HG03558 (cell line): ENCODE results near the gene APOO.

Experiments
- ATAC-seq: cut with Tn5 transposase; IDR thresholded peaks from one replicate; pipeline ENCODE4 v1.9.1; 2021; ENCODE audit warnings: moderate number of reproducible peaks; ENCODE audit not compliant: unreplicated experiment; ENCODE audit errors: extremely low read depth

APOO gene

GRCh38 chrX:23822841-23823240, 84.9 kb downstream of the APOO start:
- no peak for ATAC-seq

GRCh38 chrX:23822397-23822796, 85.3 kb downstream of the APOO start:
- no peak for ATAC-seq

DNA sequence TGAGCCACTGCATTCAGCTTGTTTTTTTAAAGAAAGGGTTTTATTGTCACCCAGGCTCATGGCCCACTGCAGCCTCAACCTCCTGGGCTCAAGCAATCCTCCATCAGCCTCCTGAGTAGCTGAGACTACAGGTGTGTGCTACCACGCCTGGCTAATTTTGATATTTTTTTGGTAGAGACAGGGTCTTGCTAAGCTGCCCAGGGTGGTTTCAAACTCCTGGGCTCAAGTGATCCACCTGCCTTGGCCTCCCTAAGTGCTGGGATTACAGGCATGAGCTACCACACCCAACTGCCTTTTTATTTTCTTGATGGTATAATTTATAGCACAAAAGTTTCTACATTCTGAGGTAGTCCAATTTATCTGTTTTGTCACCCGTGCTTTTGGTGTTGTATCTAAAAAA, 85.9 kb downstream of the APOO start:
- ATAC-seq = no peak

DNA sequence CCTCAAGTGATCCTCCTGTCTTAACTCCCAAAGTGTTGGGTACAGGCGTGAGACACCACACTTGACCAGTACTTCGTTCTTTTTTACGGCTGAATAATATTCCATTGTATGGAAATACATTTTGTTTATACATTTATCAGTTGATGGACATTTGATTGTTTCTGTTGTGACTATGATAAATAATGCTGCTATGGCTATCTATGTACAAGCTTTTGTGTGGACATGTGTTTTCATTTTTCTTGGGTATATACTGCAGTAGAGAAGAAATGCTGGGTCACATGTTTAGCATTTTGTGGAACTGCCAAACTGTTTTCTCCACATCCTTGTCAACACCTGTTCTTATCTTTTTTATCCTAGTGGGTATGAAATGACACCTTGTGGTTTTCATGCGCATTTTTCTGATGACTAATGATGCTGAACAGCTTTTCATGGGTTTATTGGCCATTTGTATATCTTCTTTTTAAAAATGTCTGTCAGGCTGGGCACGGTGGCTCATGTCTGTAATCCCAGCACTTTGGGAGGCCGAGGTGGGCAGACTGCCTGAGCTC, 87.4 kb downstream of the APOO start:
- no peak for ATAC-seq

DNA sequence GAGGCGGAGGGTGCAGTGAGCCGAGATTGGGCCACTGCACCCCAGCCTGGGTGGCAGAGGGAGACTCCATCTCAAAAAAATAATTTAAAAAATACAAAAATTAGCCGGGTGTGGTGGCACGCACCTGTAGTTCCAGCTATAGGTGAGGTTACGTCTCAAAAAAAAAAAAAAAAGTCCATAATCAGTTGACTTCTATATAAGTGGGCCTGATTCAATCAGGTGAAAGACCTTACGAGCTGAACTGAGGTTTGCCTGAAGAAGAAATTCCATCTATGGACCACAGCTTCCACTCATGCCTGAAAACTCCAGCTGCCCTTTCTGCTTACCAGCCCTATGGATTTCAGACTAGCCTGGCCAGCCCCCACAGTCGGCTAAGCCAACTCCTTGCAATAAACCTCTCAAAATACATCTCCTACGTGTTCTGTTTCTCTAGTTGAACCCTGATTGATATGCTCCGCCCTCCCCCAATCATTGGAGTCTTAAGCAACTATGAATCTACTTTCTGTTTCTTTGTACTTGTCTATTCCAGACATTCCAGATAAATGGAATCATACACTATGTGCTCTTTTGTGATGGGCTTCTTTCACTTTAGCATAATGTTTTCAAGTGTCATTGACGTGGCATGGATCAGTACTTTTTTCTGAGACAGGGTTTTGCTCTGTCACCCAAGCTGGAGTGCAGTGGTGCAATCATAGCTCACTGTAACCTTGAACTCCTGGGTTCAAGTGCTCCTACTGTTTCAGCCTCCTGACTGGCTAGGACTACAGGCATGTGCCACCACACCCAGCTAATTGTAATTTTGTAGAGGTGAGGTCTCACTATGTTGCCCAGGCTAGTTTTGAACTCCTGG, 88.1 kb downstream of the APOO start:
- no peak for ATAC-seq

GRCh38 chrX:23817979-23818336, 89.8 kb downstream of the APOO start:
- ATAC-seq = no peak

DNA sequence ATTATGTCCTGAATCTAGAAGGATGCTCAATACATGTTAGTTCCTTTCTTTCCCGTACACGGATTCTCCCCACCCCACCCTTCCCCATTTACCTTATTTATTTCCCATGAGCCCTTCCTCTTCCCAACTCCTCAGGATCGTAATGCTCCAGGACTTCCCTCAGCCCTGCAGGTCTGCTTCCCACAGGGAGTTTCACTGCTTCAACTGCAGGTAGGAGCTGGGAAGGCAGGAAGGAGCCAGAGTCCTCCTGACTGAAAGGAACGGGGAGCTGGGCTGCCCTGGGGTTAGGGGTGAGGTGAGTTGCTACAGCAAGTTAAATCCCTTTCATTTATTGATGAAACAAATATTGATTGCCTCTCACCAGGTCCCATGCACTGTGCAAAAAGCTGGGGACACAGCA, 91.6 kb downstream of the APOO start:
- no peak for ATAC-seq

- ATAC-seq = no peak
Measured at GRCh38 chrX:23815376-23815775, 92.4 kb downstream of the APOO start.

GRCh38 chrX:23813808-23814207, 93.9 kb downstream of the APOO start:
- ATAC-seq = no peak

- no peak for ATAC-seq
Measured at GRCh38 chrX:23811656-23812055, 96.1 kb downstream of the APOO start.

GRCh38 chrX:23811108-23811651, 96.6 kb downstream of the APOO start:
- no peak for ATAC-seq

- no peak for ATAC-seq
Measured at GRCh38 chrX:23810279-23810678, 97.5 kb downstream of the APOO start.

DNA sequence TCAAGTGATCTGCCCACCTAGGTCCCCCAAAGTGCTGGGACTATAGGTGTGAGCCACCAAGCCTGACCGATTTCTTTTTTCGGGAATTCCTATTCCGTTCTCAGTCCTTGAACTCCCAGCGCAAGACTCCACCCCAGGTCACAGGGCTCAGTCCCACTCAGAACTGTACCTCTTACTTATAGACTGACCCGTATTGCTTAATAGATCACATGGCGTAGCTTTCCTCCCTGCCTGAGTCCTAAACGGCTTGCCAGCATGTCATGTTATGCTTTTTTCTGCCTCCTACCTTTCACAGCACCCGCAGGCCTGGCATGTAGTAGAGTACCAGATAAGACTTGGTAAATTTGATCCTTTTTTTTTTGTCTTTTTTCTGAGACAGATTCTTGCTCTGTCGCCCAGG, 102.3 kb downstream of the APOO start:
- no peak for ATAC-seq

GRCh38 chrX:23804578-23804977, 103.2 kb downstream of the APOO start:
- no peak for ATAC-seq

DNA sequence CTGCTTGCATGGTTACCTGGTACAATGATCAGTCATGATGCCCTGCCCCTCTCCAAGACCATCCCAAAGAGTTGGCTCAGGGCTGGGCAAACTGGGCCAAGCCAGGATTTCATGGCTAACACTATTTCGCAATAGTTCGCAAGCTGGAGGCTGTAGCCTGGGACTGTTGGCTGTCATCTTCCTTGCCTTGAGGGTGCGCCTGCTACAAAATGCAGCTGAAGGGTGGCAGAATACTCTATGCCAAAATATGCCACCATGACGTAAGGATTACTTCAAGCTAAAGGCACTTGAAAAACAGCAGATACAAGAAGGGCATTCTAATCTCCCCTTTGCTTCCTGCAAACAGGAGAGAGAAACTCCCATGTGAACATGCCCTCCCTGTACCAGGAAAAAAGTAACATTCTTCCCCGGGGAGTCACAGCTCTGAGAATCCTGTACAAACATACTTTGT, 103.8 kb downstream of the APOO start:
- no peak for ATAC-seq

DNA sequence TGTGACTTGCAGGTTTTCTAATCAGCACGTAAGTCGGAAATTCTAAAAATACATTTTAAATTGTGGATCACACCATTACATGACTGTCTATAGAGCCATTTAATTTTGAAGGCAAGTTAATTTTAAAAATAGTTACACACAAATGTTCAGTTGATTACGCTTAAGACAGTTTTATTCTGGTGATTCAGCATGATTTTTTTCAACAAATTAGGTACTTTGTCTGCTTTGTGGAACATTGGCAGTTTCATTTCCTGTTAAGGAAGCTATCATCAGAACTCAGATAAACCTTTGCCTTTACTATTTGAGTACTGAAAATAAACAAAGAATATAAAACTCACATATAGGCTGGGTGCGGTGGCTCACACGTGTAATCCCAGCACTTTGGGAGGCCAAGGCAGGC, 105.3 kb downstream of the APOO start:
- ATAC-seq = no peak

GRCh38 chrX:23799469-23800065, 108.2 kb downstream of the APOO start:
- no peak for ATAC-seq

DNA sequence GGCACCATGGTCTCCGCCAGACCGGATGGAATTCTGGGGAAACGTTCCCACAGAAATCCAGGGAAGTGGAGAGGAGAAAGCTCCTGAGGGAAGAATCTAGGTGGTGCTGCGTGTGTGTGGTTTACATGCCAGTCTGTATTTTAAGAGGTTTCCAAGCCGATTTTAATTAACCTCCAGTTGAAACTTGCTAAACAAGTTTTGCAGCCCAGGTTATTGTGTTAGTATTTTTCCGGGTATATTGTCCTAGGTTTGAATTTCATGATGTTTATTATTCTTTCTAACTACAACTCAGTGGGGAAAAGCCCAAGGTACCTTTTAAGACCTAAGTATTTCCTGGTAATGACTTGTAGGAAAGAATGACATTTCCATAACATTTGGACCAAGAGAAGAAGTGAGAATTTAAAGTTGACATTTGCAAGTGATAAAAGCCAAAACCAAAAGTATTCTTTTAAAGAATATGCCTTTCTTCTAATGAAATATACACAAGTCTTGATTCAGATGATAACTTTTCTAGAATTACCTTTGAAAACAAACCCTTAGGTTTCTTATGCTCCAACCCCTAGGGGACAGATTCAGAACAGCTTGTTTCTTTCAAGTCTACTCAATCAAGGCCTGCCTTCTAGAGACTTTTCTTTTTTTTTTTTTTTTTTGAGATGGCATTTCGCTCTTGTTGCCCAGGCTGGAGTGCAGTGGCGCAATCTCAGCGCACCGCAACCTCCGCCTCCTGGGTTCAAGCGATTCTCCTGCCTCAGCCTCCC, 110.2 kb downstream of the APOO start:
- ATAC-seq = no peak

- ATAC-seq = no peak
Measured at GRCh38 chrX:23795221-23795620, 112.5 kb downstream of the APOO start.

DNA sequence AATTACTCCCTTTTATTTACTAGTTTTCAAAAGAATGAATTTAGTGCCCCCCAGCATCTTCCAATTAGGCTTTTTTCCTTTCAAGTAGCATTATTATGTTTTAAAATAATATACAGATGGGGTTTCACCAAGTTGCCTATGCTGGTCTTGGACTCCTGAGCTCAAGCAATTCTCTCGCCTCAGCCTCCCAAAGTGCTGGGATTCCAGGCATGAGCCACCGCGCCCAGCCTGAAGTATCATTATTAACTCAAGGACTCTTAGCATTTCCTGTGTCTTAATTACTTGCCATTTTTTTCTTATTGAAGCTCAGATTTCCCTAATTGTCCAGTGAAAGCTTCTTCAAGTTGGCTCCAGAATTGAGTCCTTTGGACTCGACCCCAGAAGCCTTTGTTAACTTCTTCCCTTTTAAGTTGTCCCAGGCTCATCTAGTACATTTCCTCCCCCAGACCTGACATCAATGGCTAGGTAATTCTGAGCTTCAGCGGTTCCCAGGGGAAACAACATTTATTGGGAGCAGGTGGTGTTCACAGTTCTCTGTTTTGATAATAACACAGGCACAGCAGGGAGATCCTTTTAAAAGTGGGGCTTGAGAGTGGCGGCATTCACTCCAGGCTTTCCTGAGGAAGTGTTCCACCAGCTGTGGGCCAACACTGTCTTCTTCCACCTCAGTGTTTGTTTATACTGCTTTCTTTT, 114.7 kb downstream of the APOO start:
- no peak for ATAC-seq
